IMR-90 (cell line): ENCODE measurements around the gene BCL7A. TPM values are rescaled to one million over a fixed set of nuclear protein-coding genes. Genes with fewer than 3 reads are reported as not detected.

Source experiments
- ATAC-seq: fragments of 200-7000 bp; cut with Tn5 transposase; 2 replicates; pipeline ENCODE4 v1.9.1; 2020; ENCODE audit warnings: low read depth, mild to moderate bottlenecking, moderate library complexity
- BruUV-seq: library from RNA; stranded (reverse); fragments of 400-500 nt; replicated peaks from 2 replicates; lab custom pipeline; 2021; lab: Mats Ljungman, UMichigan
- CTCF ChIA-PET: fragments of 300-600 bp; formaldehyde crosslinking; extraction: SDS; loops from one replicate; lab custom pipeline; 2021; ENCODE audit warnings: antibody characterized with exemption; lab: Yijun Ruan, JAX
- POLR2A ChIA-PET: fragments of 300-600 bp; sonication (Branson Sonifier 250); formaldehyde crosslinking; loops from one replicate; lab custom pipeline; 2022; ENCODE audit warnings: antibody characterized with exemption; ENCODE audit not compliant: unreplicated experiment; lab: Charles Lee
- DNase-seq: peaks from one replicate; pipeline ENCODE4 v3.0.0; 2013
- H2AFZ ChIP-seq: replicated peaks from 2 replicates; pipeline ENCODE3; 2013; ENCODE audit warnings: low read length, mild to moderate bottlenecking; ENCODE audit not compliant: poor library complexity
- H2AK5ac ChIP-seq: 2 replicates; pipeline ENCODE4 v1.6.1; 2013; ENCODE audit warnings: low read depth, low read length, inconsistent platforms
- H2AK9ac ChIP-seq: replicated peaks from 2 replicates; pipeline ENCODE3; 2013; ENCODE audit warnings: mild to moderate bottlenecking, low read depth, low read length, moderate library complexity; ENCODE audit not compliant: poor library complexity
- H2BK120ac ChIP-seq: 2 replicates; pipeline ENCODE4 v1.6.1; 2013; ENCODE audit warnings: low read depth, low read length, inconsistent platforms
- H2BK15ac ChIP-seq: 3 replicates; pipeline ENCODE4 v1.6.1; 2013; ENCODE audit warnings: low read depth, low read length, inconsistent platforms
- H2BK20ac ChIP-seq: 2 replicates; pipeline ENCODE4 v1.6.1; 2013; ENCODE audit warnings: low read depth, mild to moderate bottlenecking, inconsistent platforms, low read length, moderate library complexity
- H2BK5ac ChIP-seq: 2 replicates; pipeline ENCODE4 v1.6.1; 2013; ENCODE audit warnings: mild to moderate bottlenecking, low read depth, low read length, inconsistent platforms; ENCODE audit not compliant: poor library complexity, severe bottlenecking
- H3K14ac ChIP-seq: replicated peaks from 2 replicates; pipeline ENCODE4 v1.6.1; 2013; ENCODE audit warnings: low read depth, low read length, inconsistent platforms
- H3K18ac ChIP-seq: 2 replicates; pipeline ENCODE4 v1.6.1; 2013; ENCODE audit warnings: low read depth, low read length, control low read depth
- H3K23ac ChIP-seq: 2 replicates; pipeline ENCODE4 v1.6.1; 2013; ENCODE audit warnings: low read depth, low read length, inconsistent platforms
- H3K27ac ChIP-seq: 2 replicates; pipeline ENCODE4 v1.5.1; 2013; ENCODE audit warnings: mild to moderate bottlenecking, control low read depth, low read length; ENCODE audit not compliant: insufficient read depth
- H3K27me3 ChIP-seq: 2 replicates; pipeline ENCODE4 v1.6.1; 2013; ENCODE audit warnings: low read length; ENCODE audit not compliant: control insufficient read depth, insufficient read depth
- H3K36me3 ChIP-seq: 2 replicates; pipeline ENCODE4 v1.6.1; 2013; ENCODE audit warnings: low read length, mixed read lengths; ENCODE audit not compliant: control insufficient read depth, insufficient read depth
- H3K4ac ChIP-seq: 2 replicates; pipeline ENCODE4 v1.6.1; 2013; ENCODE audit warnings: low read depth, low read length, inconsistent platforms
- H3K4me1 ChIP-seq: 2 replicates; pipeline ENCODE4 v1.6.1; 2013; ENCODE audit warnings: low read length, mixed read lengths; ENCODE audit not compliant: control insufficient read depth, insufficient read depth
- H3K4me2 ChIP-seq: 2 replicates; pipeline ENCODE4 v1.6.1; 2013; ENCODE audit warnings: low read depth, mild to moderate bottlenecking, control low read depth, low read length, moderate library complexity
- H3K4me3 ChIP-seq: 2 replicates; pipeline ENCODE4 v1.5.1; 2013; ENCODE audit warnings: low read depth, mild to moderate bottlenecking, control low read depth, low read length, moderate library complexity; ENCODE audit not compliant: insufficient read depth
- H3K56ac ChIP-seq: 2 replicates; pipeline ENCODE4 v1.6.1; 2013; ENCODE audit warnings: low read length, inconsistent platforms; ENCODE audit not compliant: insufficient read depth; ENCODE audit errors: extremely low read depth
- H3K79me1 ChIP-seq, 2 experiments: 2 replicates each; pipeline ENCODE4 v1.6.1; 2013; ENCODE audit warnings: low read length in 2 of 2, inconsistent platforms in 1 of 2, low read depth in 1 of 2
- H3K9ac ChIP-seq: 2 replicates; pipeline ENCODE4 v1.6.1; 2013; ENCODE audit warnings: low read depth, low read length, control low read depth
- H3K9me1 ChIP-seq: 2 replicates; pipeline ENCODE4 v1.6.1; 2013; ENCODE audit warnings: low read length, inconsistent platforms; ENCODE audit not compliant: insufficient read depth
- H3K9me3 ChIP-seq: 2 replicates; pipeline ENCODE4 v1.6.1; 2013; ENCODE audit warnings: low read length; ENCODE audit not compliant: control insufficient read depth, insufficient read depth
- H4K20me1 ChIP-seq: 2 replicates; pipeline ENCODE4 v1.6.1; 2013; ENCODE audit warnings: low read length, inconsistent platforms; ENCODE audit not compliant: insufficient read depth
- H4K5ac ChIP-seq: 2 replicates; pipeline ENCODE4 v1.6.1; 2013; ENCODE audit warnings: mild to moderate bottlenecking, low read depth, low read length, control low read depth
- H4K8ac ChIP-seq, 2 experiments: 2 replicates each; pipeline ENCODE4 v1.6.1; 2013; ENCODE audit warnings: low read depth in 2 of 2, low read length in 2 of 2, control low read depth in 1 of 2, inconsistent platforms in 1 of 2
- H4K91ac ChIP-seq: 2 replicates; pipeline ENCODE4 v1.6.1; 2013; ENCODE audit warnings: low read depth, low read length, inconsistent platforms; ENCODE audit not compliant: insufficient read depth
- CHD1 ChIP-seq: IDR thresholded peaks from 2 replicates; pipeline ENCODE4 v1.6.1; 2012; ENCODE audit warnings: low read depth, low read length, improper control_type of control experiment
- NFE2L2 ChIP-seq: fragments of 150-350 bp; IDR thresholded peaks from 2 replicates; pipeline ENCODE4 v1.6.1; 2016; ENCODE audit warnings: low read depth, mild to moderate bottlenecking, low read length
- WGBS, 2 experiments: methylation state at CpG; one replicate each; pipeline versions ENCODE4 v1.1.5 to v1.1.7; 2013; ENCODE audit warnings: missing lambda C conversion rate in 2 of 2; ENCODE audit not compliant: insufficient read length in 1 of 2; ENCODE audit errors: extremely low coverage in 2 of 2; 5-methylcytosine and 5-hydroxymethylcytosine counted together
- dilution Hi-C: fragments of 300-500 bp; cut with HindIII; formaldehyde crosslinking; loops from one replicate; pipeline ENCODE4 v1.14.3; 2018; ENCODE audit warnings: low sequenced_read_pairs; ENCODE audit not compliant: unreplicated experiment
- in situ Hi-C: fragments of 300-500 bp; cut with MboI; formaldehyde crosslinking; loops from 3 replicates; pipeline ENCODE4 v1.14.3; 2019; ENCODE audit warnings: low sequenced_read_pairs, inconsistent platforms, mixed read lengths
- intact Hi-C: fragments of 100-400 bp; cut with micrococcal nuclease; formaldehyde crosslinking; loops from 2 replicates; pipeline ENCODE4 v1.10.0; 2022
- polyA plus RNA-seq, 3 experiments: library from polyadenylated mRNA; depleted of rRNA; stranded (reverse); fragments of >200 nt; gene quantifications; 2 replicates each; pipeline ENCODE4 v1.2.3, GENCODE V29; 2012; ENCODE audit warnings: low replicate concordance in 1 of 3
- total RNA-seq: library from RNA; depleted of rRNA; stranded (reverse); fragments of >200 nt; gene quantifications from 2 replicates; pipeline ENCODE4 v1.2.3, GENCODE V29; 2012

BCL7A gene
- total and polyA plus RNA-seq, 2 of the 4 experiments (the other 2 are of a cell fraction), result 5.6 to 7.9 TPM

DNA sequence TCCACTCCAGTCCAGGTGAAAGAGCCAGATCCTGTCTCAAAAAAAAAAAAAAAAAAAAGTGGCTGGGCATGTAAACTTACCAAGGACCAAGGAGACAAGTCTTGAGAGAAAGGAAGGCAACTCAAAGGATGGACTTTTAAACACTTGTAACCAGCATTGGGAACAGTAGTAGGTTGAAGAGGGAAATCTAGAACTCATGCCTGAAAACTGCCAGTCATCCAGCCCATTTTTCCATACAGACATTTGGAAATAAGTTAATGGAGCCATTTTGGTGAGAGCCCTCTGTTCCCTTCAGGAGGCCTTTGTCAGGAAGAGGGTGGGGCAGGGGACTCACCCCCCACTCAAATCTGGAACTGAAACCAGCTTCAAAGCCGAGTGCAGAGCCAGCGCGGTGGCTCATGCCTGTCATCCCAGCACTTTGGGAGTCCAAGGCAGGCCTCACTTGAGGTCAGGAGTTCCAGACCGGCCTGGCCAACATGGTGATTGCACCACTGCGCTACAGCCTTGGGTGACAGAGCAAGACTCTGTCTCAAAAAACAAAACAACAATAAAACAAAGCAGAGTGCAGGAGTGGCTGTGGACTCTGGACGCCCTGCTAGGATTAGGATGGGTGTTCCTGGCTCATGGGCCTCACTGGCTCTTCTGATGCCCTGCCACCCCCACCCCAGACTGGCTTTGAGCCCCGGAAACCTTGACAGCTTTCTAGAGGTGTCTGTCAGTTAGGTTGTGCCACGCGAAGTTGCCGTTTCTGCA, 55.2 kb downstream of the BCL7A start:
- dilution Hi-C loops, result no loop called here
- H2AK5ac ChIP-seq, result peak overlapping the region; percentile 39
- peaks cover 6 to 29% of the 10 kb centered on the region in 2 experiments; a peak in 3 of 4 replicates for H3K79me1 ChIP-seq
- H3K4me1 ChIP-seq, result peaks cover 12% of the 10 kb centered on the region
- H3K36me3 ChIP-seq, result no peaks in the 10 kb centered on the region
- peaks cover 29% of the 10 kb centered on the region for H4K20me1 ChIP-seq
- 0 out of 2 replicates have a peak, but pooled peaks cover 8% of the 10 kb centered on the region for H3K9me1 ChIP-seq
- H2BK5ac ChIP-seq, result no peak overlapping the region
- no peak overlapping the region for H3K27ac ChIP-seq
- H3K23ac ChIP-seq, result no peak overlapping the region
- intact Hi-C loops, result no loop called here
- ATAC-seq (no peak), DNase-seq (no peak)
- 95% methylated on average over 3 of the region's 10 CpGs; no CpG with 5 or more reads in 1 of the 2 experiments for WGBS, 2 experiments
- no peak overlapping the region for H2AFZ ChIP-seq
- CTCF ChIA-PET, result no interaction called here
- no peak overlapping the region for H4K91ac ChIP-seq
- H2AK9ac ChIP-seq, result peak overlapping the region; percentile 37
- no peak overlapping the region for H2BK120ac ChIP-seq
- no TSS peak for BruUV-seq
- TF ChIP-seq NFE2L2 (peak; percentile 5; the same call in 1 of the 2 replicates), CHD1 (no peak)
- peaks cover 4% of the 10 kb centered on the region; the same call in 1 of the 2 replicates for H3K27me3 ChIP-seq
- no peak overlapping the region for H3K14ac ChIP-seq
- in situ Hi-C loops, result no loop called here
- H4K5ac ChIP-seq, result no peak overlapping the region
- H3K9ac ChIP-seq, result no peak overlapping the region
- no peaks in the 10 kb centered on the region for H3K9me3 ChIP-seq
- no peak overlapping the region for H4K8ac ChIP-seq
- no peak overlapping the region for H2BK15ac ChIP-seq
- no peak overlapping the region for H3K18ac ChIP-seq
- H3K56ac ChIP-seq, result no peak overlapping the region
- POLR2A ChIA-PET, result no interaction called here
- H3K4me2 ChIP-seq, result no peak overlapping the region
- H3K4me3 ChIP-seq, result no peak overlapping the region
- H2BK20ac ChIP-seq, result no peak overlapping the region
- H3K4ac ChIP-seq, result 0 out of 2 replicates have a peak overlapping the region, but pooled peaks have one; percentile 5
